ENCODE results near the gene RAB44.

RAB44 gene

DNA sequence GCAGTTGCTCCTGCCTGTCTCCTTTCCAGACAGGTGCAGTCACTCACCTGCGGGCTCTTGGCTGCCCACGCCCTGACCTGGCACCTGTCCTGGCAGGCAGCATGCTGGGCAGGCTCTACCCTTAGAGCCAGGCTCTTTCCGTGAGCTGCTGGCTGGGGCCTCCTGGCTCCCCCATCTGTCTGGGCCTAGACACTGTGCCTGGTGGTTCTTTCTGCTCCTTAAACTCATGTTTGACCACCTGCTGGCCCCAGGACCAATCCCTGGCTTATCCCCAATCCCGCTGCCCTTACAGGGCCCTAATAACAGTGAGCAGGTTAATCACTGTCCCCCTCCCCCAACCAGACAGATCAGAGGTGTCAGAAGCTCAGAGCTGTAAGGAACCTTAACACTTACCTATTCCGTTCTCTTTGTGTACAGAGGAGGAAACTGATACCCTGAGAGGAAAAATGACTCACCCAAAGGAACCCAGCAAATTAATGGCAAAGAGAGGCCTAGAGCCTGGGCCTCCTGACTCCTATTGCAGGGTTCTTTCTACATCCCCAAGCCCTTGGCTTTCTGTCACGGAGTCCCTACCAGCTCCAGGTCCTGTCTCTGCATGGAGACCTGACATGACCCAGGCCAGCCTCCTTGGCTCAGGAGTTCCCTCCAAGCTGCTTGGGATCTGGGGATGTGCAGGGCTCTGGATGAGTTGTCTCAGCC lies 54.7 kb downstream of the RAB44 start:
- DNase-seq (ENCODE audit: low read depth, low spot score): no peak

DNA sequence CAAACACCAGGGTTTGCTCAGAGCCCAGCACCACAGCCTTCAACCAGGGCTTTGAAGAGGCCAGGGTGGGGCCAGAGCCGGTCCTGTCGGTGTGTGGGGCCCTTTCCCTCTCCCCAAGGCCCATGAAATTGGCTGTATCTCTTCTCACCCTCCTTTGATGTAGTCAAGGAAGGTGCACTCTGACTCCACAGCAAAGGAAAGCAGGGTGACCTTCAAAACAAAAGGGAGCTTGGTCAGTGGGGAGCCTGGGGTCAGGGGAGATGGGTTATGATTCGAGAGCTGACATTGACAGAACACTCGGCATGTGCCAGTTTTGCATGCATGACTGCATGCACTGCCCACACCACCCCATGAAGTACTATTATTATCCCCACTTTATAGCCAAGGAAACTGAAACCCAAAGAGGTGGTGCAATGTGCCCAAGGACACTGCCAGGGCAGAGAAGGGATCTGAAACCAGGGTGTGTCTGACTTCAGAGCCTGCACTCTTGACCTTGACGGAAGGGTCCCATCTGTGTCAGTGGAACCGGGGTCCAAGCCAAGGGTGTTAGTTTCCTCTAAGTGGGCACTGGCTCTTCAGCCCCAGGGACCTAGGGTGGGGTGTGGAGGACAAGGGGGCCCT lies 55.4 kb downstream of the RAB44 start:
- no peak for DNase-seq (ENCODE audit: low read depth, low spot score)

DNA sequence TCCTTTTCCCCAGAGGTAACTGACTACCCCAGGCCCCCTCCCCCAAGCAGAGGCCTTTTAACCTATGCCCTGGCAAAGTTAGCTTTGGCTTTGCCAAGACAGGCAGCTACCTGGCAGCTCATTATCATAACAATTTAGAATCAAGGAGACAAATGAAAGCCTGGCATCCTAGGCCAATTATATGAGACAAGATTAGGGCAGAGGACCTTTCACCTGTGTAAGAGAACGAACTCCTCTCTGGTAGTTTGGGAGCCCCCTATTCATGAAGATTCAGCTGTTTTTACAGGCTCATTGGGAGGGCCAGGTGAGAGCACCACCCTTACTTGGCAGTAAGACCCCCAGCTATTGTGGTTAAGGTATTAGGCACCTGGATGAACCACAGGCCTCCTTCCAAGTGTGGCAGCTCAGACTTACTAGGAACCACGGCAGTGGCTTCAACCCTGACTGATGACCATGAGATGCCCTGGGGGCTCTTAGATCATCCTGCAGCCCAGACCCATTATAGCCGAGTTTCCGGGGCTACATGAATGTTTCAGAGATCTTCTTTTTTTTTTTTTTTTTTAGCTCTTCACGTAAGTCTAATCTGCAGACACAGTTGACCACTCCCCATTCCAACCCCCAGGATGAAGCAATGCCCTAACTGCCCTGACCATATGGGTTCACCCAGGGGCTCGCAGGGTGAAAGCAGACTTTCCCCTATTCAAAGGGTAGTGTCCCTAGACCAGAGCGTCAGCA lies 56.2 kb downstream of the RAB44 start:
- no peak for DNase-seq (ENCODE audit: low read depth, low spot score)

DNA sequence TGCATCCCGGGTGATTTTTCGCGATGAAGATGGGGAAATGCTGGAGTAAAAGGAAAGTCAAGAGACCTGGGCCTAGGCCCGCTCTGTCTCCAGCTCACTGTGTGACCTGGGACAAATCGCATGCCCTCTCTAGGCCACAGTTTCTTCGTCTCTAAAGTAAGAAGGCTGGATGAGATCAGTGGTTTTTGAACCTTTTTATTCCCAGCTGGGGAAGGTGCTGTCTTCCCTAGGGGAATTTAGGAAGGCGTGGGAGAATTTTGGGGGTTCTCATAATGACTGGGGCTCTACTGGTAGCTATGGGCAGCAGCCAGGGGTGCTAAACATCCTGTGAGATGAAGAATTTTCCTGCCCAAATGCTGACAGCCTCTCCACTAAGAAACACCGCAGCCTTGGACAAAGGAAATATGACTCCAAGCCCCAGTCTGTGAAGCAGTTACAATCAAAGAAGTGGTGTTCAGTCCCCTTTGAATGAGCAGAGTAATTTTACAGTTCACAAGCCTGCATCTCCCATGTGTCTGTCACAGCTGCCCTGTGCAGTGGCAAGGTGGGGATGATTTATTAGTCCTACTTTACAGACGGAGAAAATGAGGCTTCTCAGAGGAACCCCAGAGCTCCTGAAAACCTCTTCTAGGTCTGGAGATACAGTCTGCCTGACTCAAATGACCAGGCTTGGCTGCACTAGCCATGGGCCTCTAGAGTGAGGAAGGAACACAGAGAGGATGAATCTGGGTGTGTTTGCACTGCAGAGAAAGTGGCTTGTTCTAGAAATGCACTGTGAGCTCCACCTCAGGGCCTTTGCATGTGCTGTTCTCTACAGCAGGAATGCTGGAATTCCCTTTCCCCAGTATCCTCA lies 57.2 kb downstream of the RAB44 start:
- DNase-seq (ENCODE audit: low read depth, low spot score): no peak

DNA sequence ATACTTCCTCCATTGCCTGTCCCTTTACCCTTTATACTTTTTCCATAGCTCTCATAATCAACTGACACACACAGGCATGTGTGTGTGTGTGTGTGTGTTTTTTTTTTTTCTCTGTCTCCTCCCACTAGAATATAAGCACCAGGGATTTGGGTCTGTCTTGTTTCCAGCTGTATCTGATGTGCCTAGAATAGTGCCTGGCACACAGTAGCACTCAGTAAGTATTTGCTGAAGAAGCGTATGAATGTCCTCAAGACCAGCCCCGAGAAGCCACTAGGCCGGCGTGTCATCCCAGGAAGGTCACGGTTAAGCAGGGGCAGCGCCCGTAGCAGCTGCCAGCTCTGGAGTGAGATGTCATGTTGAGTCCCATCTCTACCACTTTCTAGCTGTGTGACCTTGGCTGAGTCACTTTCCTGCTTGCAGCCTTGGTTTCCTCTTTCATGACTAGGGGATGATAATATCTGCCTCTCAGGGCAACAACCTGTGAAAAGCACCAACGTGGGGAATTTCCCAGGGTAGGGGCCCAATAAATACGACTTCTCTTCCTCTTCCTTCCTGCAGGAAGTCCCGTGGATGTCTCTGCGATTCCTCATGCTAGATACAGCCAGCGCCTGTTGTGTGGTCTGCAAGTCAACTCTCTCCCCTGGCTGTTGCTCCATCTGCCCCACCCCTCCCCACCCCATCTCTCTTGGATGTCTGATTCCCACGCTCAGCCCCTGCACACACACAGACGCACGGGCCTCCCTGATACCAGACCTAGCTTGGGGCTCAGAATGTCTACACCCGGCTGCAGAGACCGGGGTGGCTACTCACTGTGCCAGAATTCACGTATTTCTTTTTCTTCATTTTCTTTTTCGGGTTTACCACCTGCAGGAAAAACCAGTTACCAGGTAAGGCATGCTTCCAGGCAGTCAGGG lies 58.1 kb downstream of the RAB44 start:
- no peak for DNase-seq (ENCODE audit: low read depth, low spot score)

DNA sequence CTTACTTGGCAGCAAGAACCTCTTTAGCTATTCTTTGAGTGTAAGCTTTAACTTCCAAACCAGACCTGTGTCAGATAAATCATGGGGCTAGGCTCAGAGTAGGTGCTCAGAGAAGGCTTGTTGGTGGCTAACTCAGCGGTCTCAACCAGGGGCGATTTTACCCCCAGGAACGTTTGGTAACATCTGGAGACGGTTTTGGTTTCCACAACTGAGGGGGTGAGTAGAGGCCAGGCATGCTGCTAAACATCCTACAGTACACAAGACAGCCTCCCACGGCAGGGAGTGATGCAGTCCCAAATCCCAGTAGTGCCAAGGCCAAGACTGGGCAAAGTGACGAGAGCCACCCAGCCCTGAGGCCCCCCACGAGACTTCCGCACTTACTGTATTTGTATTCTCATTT lies 59.2 kb downstream of the RAB44 start:
- no peak for DNase-seq (ENCODE audit: low read depth, low spot score)

DNA sequence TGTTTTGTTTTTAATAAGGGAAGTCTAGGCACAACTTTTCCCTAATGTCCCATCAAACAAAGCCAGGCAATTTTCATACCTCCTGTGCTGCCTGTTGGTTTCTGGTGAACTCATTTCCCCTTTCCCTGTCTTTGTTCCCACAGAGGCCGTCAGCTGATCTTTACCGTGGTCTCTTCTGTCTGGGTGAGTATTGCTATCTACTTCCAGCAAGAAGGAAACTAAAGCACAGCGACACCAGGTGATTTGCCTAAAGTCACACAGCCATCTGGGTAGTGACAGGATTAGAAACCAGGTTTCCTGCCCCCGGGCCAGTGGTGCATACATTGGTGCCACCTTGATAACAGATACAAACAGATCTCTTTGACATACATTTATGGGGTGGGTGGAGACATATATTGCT lies 59.6 kb downstream of the RAB44 start:
- no peak for DNase-seq (ENCODE audit: low read depth, low spot score)

DNA sequence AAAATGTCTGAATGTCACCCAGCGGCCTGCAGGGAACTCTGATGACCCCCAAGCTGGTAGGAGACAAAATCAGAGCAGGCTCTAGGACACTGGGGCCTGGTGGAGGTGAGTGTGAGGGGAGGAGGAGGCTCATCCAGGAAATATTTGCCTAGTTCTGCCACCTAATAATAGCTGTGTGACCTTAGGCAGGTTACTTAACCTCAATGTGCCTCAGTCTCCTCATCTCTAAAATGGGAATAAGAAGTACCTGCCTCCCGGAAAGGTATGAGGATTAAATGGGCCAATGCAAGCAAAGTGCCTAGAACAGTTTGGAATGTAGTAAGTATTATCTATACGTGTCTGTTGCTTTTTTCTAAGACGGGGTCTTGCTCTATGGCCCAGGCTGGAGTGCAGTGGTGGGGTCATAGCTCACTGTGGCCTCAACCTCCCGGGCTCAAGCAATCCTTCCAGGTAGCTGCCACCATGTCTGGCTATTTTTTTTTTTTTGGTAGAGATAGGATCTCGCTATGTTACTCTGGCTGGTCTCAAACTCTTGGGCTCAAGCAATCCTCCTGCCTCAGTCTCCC lies 60.4 kb downstream of the RAB44 start:
- no peak for DNase-seq (ENCODE audit: low read depth, low spot score)

DNA sequence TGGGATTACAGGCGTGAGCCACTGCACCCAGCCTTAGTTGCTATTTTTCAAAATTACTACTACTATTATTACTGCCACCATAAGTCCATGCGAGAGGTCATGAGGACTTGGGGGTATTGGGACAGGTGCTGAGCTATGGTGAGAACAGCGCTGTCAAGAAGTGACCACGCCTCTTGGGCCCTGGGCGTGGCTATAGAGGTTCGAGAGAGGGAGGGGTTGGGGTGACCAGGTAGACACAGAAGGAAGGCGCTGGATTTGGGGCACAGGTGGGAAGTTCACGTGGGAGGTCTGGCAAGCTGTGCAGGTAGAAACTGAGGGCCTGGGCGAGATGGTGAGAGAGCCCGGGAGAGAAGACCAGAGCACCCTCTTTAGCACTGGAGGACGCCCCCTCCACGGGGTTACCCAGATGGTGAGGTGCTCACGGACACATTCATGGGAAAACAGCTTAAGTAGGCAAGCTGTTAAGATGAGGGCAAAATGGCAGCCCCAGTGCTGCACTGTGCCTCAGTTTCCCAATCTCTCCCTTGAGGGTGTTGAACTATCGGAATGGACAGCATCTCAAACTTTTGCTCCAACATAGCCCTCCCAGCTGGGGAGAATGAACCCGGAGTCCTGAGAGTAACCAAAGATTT lies 61.0 kb downstream of the RAB44 start:
- no peak for DNase-seq (ENCODE audit: low read depth, low spot score)

DNA sequence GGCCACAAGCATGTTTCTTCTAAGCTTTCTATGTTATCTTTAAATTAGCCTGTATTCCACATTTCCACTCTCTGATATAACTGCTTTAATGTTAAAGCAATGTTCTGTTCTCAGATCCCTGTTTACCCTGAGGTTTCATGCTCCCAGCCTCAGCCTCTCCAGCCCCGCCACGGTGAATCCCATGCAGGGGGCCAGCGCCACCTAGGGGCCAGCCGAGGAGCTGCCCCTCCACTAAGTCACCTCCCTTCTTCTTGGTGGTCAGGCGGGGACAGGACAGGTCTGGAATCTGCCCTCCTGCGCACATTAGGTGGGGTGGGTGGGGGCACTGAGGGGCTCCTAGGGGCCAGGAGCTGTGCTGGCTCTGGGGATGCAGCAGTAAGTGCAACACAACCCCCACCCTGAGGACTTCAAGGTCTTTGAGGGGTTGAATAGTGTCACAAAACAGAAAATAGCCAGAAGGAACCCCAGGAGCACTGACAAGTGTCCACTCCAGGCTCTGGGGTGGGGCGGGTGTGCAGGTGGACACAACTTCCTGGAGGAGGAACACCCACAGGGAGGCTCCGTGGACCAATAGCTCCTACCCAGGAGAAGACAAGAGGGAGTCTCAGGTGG lies 61.6 kb downstream of the RAB44 start:
- no peak for DNase-seq (ENCODE audit: low read depth, low spot score)

DNA sequence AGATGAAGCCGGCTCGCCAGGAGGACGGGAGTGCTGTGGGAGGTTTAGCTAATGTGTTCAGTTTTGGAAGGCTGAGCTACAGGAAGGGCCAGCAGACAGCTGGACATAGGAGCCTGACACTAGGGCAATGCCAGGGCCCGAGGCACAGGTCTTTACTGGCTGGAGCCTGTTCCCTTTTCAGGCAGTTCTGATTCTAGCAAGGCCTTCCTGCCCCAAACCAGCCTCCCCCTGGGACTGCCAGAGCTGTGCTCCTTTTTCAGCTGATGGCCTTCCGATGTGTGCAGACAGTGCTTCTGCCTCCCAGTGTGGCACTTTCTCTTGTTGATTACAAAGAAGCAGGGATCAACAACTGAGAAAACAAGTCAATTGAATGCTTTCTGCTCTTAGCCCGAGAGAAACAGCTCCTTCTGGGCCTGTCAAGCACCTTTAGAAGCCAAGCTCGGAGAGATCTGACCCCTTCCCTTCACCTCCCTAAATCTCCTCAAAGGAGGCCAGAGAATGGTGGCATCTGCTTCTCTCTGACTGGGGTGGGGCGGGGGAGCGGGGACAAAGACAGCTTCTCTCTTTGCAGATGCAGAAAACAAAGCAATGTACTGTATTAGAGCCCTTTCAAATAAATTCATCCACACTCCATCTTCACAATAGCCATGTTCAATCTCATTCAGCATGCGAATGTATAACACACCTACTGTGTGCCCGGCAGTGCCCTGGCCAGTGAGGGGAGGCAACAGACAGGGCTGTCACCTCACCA lies 63.2 kb downstream of the RAB44 start:
- DNase-seq (ENCODE audit: low read depth, low spot score): no peak

DNA sequence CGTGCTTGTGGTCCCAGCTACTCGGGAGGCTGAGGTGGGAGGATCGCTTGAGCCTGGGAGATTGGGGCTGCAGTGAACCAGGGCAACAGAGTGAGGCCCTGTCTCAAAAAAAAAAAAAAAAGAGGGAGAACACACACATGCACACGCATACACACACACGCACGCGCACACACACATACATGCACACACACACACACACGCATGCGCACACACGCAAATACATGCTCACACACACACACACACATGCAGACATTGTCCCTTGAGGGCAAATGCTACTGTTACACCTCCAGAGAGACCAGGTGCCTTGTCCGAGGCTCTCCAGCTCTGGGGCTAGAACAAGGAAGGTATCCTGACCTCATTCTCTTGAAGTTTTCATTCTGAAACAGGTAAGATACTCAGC lies 64.5 kb downstream of the RAB44 start:
- no peak for DNase-seq (ENCODE audit: low read depth, low spot score)

DNA sequence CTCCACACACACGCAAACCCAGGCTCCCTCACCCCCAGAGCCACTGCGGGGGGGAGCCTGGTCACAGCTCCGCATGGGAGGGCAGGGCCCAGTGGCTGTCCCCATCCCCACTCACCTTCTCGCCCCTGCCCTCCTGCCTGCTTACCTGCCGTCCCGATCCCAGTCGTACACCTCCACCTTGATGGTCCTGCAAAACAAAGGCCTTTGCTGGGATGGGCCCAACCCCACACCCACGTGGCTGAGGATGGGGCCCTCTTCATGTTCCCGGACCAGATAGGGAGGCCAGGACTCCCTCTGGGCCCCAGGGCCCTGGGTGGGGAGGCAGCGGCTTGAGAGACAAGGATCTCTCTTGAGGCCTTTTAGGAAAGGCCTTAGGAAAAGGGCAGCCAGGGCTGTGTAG lies 67.6 kb downstream of the RAB44 start:
- no peak for DNase-seq (ENCODE audit: low read depth, low spot score)

DNA sequence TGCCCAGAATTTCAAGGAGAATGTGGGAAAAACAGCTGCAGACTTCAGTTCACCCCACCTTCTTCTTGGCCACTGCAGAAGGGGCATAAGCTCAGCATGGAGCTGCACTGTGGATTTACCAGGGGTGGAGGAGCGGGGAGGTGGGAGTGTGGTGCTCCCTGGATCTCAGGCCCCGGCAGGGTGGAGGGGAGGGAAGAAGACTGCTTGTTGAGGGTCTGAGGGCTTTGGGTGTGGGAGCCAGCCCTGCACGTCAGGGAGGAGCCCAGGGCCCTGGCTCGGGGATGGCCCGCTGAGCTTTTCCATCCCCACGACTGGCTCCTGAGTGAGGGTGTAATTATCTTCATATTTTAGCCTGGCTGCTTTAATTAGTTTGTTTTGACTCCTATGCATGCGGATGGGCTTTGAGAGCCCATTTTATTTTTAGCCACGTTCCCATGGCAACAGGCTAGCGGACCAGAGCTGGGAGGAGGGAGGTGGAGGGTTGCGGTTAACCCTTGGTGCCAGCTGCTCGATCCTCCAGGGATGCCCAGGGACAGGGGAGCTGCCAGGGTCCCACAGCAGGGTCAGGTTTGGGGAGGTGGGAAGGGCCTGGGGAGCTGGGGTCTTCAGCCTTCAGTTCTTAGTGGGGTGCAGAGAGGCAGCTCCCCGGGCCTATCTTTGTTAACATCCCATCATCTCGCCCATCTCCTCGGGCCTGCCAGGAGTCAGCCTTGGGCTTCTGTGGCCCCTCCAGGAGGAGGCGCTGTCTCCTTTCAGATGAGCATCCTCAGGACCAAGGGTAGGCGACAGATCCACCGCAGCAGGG lies 68.2 kb downstream of the RAB44 start:
- DNase-seq (ENCODE audit: low read depth, low spot score): peak; percentile 65

DNA sequence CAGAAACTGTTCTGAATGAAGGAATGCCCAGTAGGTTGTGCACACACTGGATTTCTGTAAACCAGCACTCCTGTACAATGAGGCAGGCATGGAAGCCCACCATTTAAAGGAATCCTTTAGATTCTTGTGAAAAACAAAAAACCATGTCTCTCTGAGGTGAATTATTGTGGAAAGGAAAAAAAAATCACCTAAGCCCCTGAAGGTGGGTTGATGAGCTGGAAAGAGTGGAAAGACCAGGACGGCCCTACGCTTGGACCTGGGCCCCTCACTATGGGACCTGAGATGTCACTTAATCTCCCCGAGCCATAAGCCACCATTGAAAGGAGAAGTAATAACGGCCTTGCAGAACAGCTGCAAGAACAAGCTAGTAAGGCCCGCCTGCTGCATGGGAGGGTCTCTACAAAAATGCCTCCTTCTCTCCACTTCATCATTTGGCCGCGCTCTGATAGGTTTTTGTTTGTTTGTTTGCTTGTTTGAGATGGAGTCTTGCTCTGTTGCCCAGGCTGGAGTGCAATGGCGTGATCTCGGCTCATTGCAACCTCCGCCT lies 68.8 kb downstream of the RAB44 start:
- no peak for DNase-seq (ENCODE audit: low read depth, low spot score)

DNA sequence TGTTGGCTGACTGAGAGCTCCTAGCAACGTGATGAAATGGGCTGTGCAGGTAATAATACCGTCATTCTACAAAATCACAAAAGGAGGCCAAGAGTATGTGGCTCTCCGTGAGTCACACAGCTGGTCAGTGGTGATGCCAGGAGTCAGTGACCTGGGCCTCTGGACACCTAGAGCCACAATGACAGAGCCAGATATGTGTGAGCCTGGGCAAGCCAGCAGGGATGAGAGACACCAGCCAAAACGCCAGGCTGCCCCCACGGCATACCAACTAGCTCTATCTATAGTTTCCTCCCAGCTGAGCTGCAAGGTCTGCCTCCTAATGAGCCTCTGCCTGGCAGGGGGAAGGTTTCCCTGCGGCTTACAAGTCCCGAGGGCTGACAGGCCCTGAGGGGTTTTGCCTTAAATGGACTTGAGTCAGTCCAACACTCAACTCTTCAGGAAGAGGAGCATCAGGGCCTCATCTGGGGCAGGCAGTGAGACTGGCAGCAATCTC lies 71.6 kb downstream of the RAB44 start:
- no peak for DNase-seq (ENCODE audit: low read depth, low spot score)

DNA sequence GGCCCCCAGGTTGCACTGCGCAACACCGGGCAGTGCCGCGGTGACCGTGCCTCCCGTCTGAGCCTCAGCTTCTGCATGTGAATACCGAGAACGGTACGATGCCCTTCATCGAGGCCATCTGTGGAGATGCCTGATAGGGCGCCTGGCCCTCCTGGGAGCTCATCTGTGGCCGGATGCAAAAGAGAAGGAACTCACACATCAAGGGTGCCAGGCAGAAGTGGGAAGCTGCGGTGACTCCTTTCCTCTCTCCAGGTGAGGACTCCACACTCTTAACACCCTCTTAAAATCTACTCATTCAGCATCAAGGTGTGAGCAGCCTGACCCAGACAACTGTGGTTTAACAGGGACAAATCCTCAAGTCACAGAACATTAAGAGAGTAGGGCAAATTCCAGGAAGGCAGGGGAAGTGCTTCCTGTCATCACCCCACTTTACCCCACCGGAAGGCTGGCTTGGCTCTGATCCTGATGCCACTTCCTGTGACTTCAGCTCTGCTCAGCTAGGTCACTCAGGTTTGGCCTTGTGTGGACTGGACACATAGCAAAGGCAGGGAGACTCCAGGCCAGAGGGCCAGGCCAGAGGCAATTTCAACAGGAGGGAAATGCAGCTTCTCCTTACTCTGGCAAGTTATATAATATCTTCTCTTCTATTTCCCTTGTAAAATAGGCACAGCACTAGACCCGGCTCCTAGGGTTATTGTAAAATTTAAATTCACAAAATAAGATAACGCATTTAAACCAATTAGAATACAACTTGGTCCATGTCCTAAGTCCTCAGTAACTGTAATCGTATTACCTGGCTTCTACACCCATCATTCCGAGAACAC lies 72.3 kb downstream of the RAB44 start:
- no peak for DNase-seq (ENCODE audit: low read depth, low spot score)
